ENCODE measurements around the gene UGT8. TPM values are rescaled to one million over a fixed set of nuclear protein-coding genes. Genes with fewer than 3 reads are reported as not detected.

Gene UGT8
- total and polyA plus RNA-seq, 2 of the 8 experiments (the other 6 are each of a cell fraction or from before 2014, with no cell fraction given), result 16.9 to 26.9 TPM

DNA sequence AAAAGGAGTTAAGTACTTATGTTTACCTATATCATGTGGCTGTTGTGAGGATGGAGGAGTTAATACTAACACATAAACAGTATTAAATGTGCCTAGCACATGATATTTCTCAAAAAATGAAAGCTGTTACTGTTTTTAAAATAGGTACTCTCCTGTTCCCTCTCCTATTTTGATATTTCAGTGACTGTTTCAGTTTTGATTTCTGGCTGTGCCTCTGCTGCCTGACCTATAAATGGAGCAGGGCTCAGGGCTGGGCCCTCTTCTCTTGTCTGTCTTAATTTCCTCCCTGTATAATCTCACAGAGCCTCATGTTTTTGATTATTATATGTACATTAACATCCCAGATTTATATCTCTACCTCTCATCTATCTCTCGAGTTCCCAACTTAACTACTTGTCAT, 93.3 kb downstream of the UGT8 start (continued):
- TF ChIP-seq TAF7 (optimal IDR thresholded peaks at IDR 0.05; ENCODE audit: borderline replicate concordance, low read depth, low read length), result no peak
- TF ChIP-seq RNF2 (IDR thresholded peaks at IDR 0.05; ENCODE audit: borderline replicate concordance, low read depth, low read length, missing control alignments, poor library complexity, severe bottlenecking), result no peak
- TF ChIP-seq BACH1 (IDR thresholded peaks at IDR 0.05; ENCODE audit: low read length), result no peak
- no peak for TF ChIP-seq TBP (IDR thresholded peaks at IDR 0.05; ENCODE audit: low read depth, low read length)
- no peak for TF ChIP-seq SIRT6 (IDR thresholded peaks at IDR 0.05; ENCODE audit: low read length)
- TF ChIP-seq CHD2 (IDR thresholded peaks at IDR 0.05; ENCODE audit: low read length), result no peak
- no peak for TF ChIP-seq BCL11A (IDR thresholded peaks at IDR 0.05; ENCODE audit: low read depth in 2 of 2, low read length in 2 of 2)
- TF ChIP-seq, protein P1, sequence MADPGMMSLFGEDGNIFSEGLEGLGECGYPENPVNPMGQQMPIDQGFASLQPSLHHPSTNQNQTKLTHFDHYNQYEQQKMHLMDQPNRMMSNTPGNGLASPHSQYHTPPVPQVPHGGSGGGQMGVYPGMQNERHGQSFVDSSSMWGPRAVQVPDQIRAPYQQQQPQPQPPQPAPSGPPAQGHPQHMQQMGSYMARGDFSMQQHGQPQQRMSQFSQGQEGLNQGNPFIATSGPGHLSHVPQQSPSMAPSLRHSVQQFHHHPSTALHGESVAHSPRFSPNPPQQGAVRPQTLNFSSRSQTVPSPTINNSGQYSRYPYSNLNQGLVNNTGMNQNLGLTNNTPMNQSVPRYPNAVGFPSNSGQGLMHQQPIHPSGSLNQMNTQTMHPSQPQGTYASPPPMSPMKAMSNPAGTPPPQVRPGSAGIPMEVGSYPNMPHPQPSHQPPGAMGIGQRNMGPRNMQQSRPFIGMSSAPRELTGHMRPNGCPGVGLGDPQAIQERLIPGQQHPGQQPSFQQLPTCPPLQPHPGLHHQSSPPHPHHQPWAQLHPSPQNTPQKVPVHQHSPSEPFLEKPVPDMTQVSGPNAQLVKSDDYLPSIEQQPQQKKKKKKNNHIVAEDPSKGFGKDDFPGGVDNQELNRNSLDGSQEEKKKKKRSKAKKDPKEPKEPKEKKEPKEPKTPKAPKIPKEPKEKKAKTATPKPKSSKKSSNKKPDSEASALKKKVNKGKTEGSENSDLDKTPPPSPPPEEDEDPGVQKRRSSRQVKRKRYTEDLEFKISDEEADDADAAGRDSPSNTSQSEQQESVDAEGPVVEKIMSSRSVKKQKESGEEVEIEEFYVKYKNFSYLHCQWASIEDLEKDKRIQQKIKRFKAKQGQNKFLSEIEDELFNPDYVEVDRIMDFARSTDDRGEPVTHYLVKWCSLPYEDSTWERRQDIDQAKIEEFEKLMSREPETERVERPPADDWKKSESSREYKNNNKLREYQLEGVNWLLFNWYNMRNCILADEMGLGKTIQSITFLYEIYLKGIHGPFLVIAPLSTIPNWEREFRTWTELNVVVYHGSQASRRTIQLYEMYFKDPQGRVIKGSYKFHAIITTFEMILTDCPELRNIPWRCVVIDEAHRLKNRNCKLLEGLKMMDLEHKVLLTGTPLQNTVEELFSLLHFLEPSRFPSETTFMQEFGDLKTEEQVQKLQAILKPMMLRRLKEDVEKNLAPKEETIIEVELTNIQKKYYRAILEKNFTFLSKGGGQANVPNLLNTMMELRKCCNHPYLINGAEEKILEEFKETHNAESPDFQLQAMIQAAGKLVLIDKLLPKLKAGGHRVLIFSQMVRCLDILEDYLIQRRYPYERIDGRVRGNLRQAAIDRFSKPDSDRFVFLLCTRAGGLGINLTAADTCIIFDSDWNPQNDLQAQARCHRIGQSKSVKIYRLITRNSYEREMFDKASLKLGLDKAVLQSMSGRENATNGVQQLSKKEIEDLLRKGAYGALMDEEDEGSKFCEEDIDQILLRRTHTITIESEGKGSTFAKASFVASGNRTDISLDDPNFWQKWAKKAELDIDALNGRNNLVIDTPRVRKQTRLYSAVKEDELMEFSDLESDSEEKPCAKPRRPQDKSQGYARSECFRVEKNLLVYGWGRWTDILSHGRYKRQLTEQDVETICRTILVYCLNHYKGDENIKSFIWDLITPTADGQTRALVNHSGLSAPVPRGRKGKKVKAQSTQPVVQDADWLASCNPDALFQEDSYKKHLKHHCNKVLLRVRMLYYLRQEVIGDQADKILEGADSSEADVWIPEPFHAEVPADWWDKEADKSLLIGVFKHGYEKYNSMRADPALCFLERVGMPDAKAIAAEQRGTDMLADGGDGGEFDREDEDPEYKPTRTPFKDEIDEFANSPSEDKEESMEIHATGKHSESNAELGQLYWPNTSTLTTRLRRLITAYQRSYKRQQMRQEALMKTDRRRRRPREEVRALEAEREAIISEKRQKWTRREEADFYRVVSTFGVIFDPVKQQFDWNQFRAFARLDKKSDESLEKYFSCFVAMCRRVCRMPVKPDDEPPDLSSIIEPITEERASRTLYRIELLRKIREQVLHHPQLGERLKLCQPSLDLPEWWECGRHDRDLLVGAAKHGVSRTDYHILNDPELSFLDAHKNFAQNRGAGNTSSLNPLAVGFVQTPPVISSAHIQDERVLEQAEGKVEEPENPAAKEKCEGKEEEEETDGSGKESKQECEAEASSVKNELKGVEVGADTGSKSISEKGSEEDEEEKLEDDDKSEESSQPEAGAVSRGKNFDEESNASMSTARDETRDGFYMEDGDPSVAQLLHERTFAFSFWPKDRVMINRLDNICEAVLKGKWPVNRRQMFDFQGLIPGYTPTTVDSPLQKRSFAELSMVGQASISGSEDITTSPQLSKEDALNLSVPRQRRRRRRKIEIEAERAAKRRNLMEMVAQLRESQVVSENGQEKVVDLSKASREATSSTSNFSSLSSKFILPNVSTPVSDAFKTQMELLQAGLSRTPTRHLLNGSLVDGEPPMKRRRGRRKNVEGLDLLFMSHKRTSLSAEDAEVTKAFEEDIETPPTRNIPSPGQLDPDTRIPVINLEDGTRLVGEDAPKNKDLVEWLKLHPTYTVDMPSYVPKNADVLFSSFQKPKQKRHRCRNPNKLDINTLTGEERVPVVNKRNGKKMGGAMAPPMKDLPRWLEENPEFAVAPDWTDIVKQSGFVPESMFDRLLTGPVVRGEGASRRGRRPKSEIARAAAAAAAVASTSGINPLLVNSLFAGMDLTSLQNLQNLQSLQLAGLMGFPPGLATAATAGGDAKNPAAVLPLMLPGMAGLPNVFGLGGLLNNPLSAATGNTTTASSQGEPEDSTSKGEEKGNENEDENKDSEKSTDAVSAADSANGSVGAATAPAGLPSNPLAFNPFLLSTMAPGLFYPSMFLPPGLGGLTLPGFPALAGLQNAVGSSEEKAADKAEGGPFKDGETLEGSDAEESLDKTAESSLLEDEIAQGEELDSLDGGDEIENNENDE (IDR thresholded peaks at IDR 0.05; ENCODE audit: insufficient replicate concordance, low read length), result no peak
- TF ChIP-seq CBX8 (IDR thresholded peaks at IDR 0.05; ENCODE audit: borderline replicate concordance, low read depth, low read length), result no peak

All from H1 (cell line).